ENCODE results near the gene WWC2.

WWC2 gene

GRCh38 chr4:183181081-183181480, 82.0 kb downstream of the WWC2 start:
- Histone ChIP-seq H3K9me3 (ENCODE audit: insufficient read depth, low read length) (peaks cover 13% of the 10 kb centered on the region; the same call in 1 of the 2 replicates), H3K4me3 (ENCODE audit: insufficient read length, low read depth) (no peak overlapping the region), H3K36me3 (ENCODE audit: insufficient read depth, insufficient read length, low read length) (no peaks in the 10 kb centered on the region), H3K27me3 (ENCODE audit: insufficient read depth, insufficient read length) (no peaks in the 10 kb centered on the region), H3K4me1 (ENCODE audit: insufficient read depth, insufficient read length) (no peaks in the 10 kb centered on the region), H3K9ac (ENCODE audit: insufficient read length, low read depth) (no peak overlapping the region)
- TF ChIP-seq YY1 (IDR thresholded peaks at IDR 0.05; ENCODE audit: insufficient read depth, insufficient read length) (no peak), SUZ12 (IDR thresholded peaks at IDR 0.05; ENCODE audit: extremely low read depth, insufficient read depth, insufficient read length) (no peak), ZNF274 (IDR thresholded peaks at IDR 0.05; ENCODE audit: low read depth, low read length) (no peak)
- no peak for DNase-seq (ENCODE audit: low read depth, low spot score)

- H3K9me3 ChIP-seq (ENCODE audit: insufficient read depth, low read length): peaks cover 13% of the 10 kb centered on the region; the same call in 1 of the 2 replicates
- peaks cover 3% of the 10 kb centered on the region for H3K4me1 ChIP-seq (ENCODE audit: insufficient read depth, insufficient read length)
- H3K27me3 ChIP-seq (ENCODE audit: insufficient read depth, insufficient read length): no peaks in the 10 kb centered on the region
- H3K36me3 ChIP-seq (ENCODE audit: insufficient read depth, insufficient read length, low read length): no peaks in the 10 kb centered on the region
- H3K9ac ChIP-seq (ENCODE audit: insufficient read length, low read depth): no peak overlapping the region
- DNase-seq (ENCODE audit: low read depth, low spot score): peak; percentile 90
- TF ChIP-seq SUZ12 (IDR thresholded peaks at IDR 0.05; ENCODE audit: extremely low read depth, insufficient read depth, insufficient read length) (no peak), YY1 (IDR thresholded peaks at IDR 0.05; ENCODE audit: insufficient read depth, insufficient read length) (no peak), ZNF274 (IDR thresholded peaks at IDR 0.05; ENCODE audit: low read depth, low read length) (no peak)
- H3K4me3 ChIP-seq (ENCODE audit: insufficient read length, low read depth): no peak overlapping the region
These were observed 84.0 kb downstream of the WWC2 start for GRCh38 chr4:183182873-183183725.

- TF ChIP-seq ZNF274 (IDR thresholded peaks at IDR 0.05; ENCODE audit: low read depth, low read length) (no peak), SUZ12 (IDR thresholded peaks at IDR 0.05; ENCODE audit: extremely low read depth, insufficient read depth, insufficient read length) (no peak), YY1 (IDR thresholded peaks at IDR 0.05; ENCODE audit: insufficient read depth, insufficient read length) (no peak)
- Histone ChIP-seq H3K27me3 (ENCODE audit: insufficient read depth, insufficient read length) (no peaks in the 10 kb centered on the region), H3K36me3 (ENCODE audit: insufficient read depth, insufficient read length, low read length) (no peaks in the 10 kb centered on the region), H3K4me3 (ENCODE audit: insufficient read length, low read depth) (no peak overlapping the region), H3K9ac (ENCODE audit: insufficient read length, low read depth) (no peak overlapping the region), H3K9me3 (ENCODE audit: insufficient read depth, low read length) (peaks cover 4% of the 10 kb centered on the region; the same call in 1 of the 2 replicates), H3K4me1 (ENCODE audit: insufficient read depth, insufficient read length) (peaks cover 3% of the 10 kb centered on the region)
- no peak for DNase-seq (ENCODE audit: low read depth, low spot score)
These were observed 85.0 kb downstream of the WWC2 start for GRCh38 chr4:183183906-183184535.

- Histone ChIP-seq H3K27me3 (ENCODE audit: insufficient read depth, insufficient read length) (no peaks in the 10 kb centered on the region), H3K4me1 (ENCODE audit: insufficient read depth, insufficient read length) (peaks cover 3% of the 10 kb centered on the region), H3K9ac (ENCODE audit: insufficient read length, low read depth) (no peak overlapping the region), H3K9me3 (ENCODE audit: insufficient read depth, low read length) (no peaks in the 10 kb centered on the region), H3K36me3 (ENCODE audit: insufficient read depth, insufficient read length, low read length) (no peaks in the 10 kb centered on the region), H3K4me3 (ENCODE audit: insufficient read length, low read depth) (no peak overlapping the region)
- DNase-seq (ENCODE audit: low read depth, low spot score): no peak
- TF ChIP-seq YY1 (IDR thresholded peaks at IDR 0.05; ENCODE audit: insufficient read depth, insufficient read length) (no peak), SUZ12 (IDR thresholded peaks at IDR 0.05; ENCODE audit: extremely low read depth, insufficient read depth, insufficient read length) (no peak), ZNF274 (IDR thresholded peaks at IDR 0.05; ENCODE audit: low read depth, low read length) (no peak)
These were observed 86.0 kb downstream of the WWC2 start for GRCh38 chr4:183185018-183185417.

- H3K4me3 ChIP-seq (ENCODE audit: insufficient read length, low read depth): no peak overlapping the region
- peaks cover 3% of the 10 kb centered on the region for H3K4me1 ChIP-seq (ENCODE audit: insufficient read depth, insufficient read length)
- no peaks in the 10 kb centered on the region for H3K36me3 ChIP-seq (ENCODE audit: insufficient read depth, insufficient read length, low read length)
- no peaks in the 10 kb centered on the region for H3K9me3 ChIP-seq (ENCODE audit: insufficient read depth, low read length)
- TF ChIP-seq ZNF274 (IDR thresholded peaks at IDR 0.05; ENCODE audit: low read depth, low read length) (no peak), YY1 (IDR thresholded peaks at IDR 0.05; ENCODE audit: insufficient read depth, insufficient read length) (no peak), SUZ12 (IDR thresholded peaks at IDR 0.05; ENCODE audit: extremely low read depth, insufficient read depth, insufficient read length) (no peak)
- H3K9ac ChIP-seq (ENCODE audit: insufficient read length, low read depth): no peak overlapping the region
- no peaks in the 10 kb centered on the region for H3K27me3 ChIP-seq (ENCODE audit: insufficient read depth, insufficient read length)
- DNase-seq (ENCODE audit: low read depth, low spot score): no peak
These were observed 86.5 kb downstream of the WWC2 start for GRCh38 chr4:183185559-183185958.

GRCh38 chr4:183186813-183187212, 87.8 kb downstream of the WWC2 start:
- H3K9me3 ChIP-seq (ENCODE audit: insufficient read depth, low read length): no peaks in the 10 kb centered on the region
- no peak for TF ChIP-seq YY1 (IDR thresholded peaks at IDR 0.05; ENCODE audit: insufficient read depth, insufficient read length)
- no peak overlapping the region for H3K4me3 ChIP-seq (ENCODE audit: insufficient read length, low read depth)
- no peak for DNase-seq (ENCODE audit: low read depth, low spot score)
- H3K4me1 ChIP-seq (ENCODE audit: insufficient read depth, insufficient read length): peaks cover 3% of the 10 kb centered on the region
- H3K27me3 ChIP-seq (ENCODE audit: insufficient read depth, insufficient read length): no peaks in the 10 kb centered on the region
- no peak overlapping the region for H3K9ac ChIP-seq (ENCODE audit: insufficient read length, low read depth)
- H3K36me3 ChIP-seq (ENCODE audit: insufficient read depth, insufficient read length, low read length): no peaks in the 10 kb centered on the region

GRCh38 chr4:183190900-183191527, 92.0 kb downstream of the WWC2 start:
- no peak for DNase-seq (ENCODE audit: low read depth, low spot score)
- Histone ChIP-seq H3K4me3 (ENCODE audit: insufficient read length, low read depth) (no peak overlapping the region), H3K27me3 (ENCODE audit: insufficient read depth, insufficient read length) (no peaks in the 10 kb centered on the region), H3K36me3 (ENCODE audit: insufficient read depth, insufficient read length, low read length) (peaks cover 8% of the 10 kb centered on the region), H3K9ac (ENCODE audit: insufficient read length, low read depth) (no peak overlapping the region), H3K9me3 (ENCODE audit: insufficient read depth, low read length) (no peaks in the 10 kb centered on the region), H3K4me1 (ENCODE audit: insufficient read depth, insufficient read length) (peaks cover 3% of the 10 kb centered on the region)
- TF ChIP-seq ZNF274 (IDR thresholded peaks at IDR 0.05; ENCODE audit: low read depth, low read length): no peak
- TF ChIP-seq SUZ12 (IDR thresholded peaks at IDR 0.05; ENCODE audit: extremely low read depth, insufficient read depth, insufficient read length): no peak
- TF ChIP-seq YY1 (IDR thresholded peaks at IDR 0.05; ENCODE audit: insufficient read depth, insufficient read length): no peak
